ENCODE results near the gene CCDC6. TPM values are rescaled to one million over a fixed set of nuclear protein-coding genes. Genes with fewer than 3 reads are reported as not detected.
"Not testable (repeated sequence)": the region's sequence is repeated elsewhere in the genome, so short reads cannot be mapped to it uniquely, and the experiment has no call there.

Gene CCDC6
- 50.6 TPM for total RNA-seq
- long read RNA-seq, full-length matches to known transcripts = 17 of 36 reads
- long read RNA-seq, partial matches to known transcripts = 5 of 36 reads
- long read RNA-seq, other reads (novel, unspliced or antisense) = 14 of 36 reads

- Histone ChIP-seq H3K27ac (peak within 1 kb of the TSS; percentile 92), H3K27me3 (ENCODE audit: low read depth) (no peaks in the 10 kb centered on the region), H3K4me3 (peak within 1 kb of the TSS; percentile 97), H3K4me1 (peaks cover 37% of the 10 kb centered on the region), H3K9me3 (no peaks in the 10 kb centered on the region), H3K36me3 (no peaks in the 10 kb centered on the region)
- TF ChIP-seq CTCF (IDR thresholded peaks at IDR 0.05) = peak; percentile 87
- DNase-seq (peak; percentile 95), ATAC-seq (peak; percentile 93 to 97)
- intact Hi-C loops (cut with DNase I) = no loop called here
Observed at GRCh38 chr10:59906417-59907202, at the start of gene CCDC6. Gene CCDC6 (minus strand): TSS chr10:59906556. CDS start chr10:59906424, 132 bp downstream.

GRCh38 chr10:59954296-59954695, 47.9 kb upstream of the CCDC6 start:
- no peaks in the 10 kb centered on the region for H3K9me3 ChIP-seq
- ATAC-seq (no peak), DNase-seq (no peak)
- H3K4me3 ChIP-seq = no peak overlapping the region
- intact Hi-C loops (cut with DNase I) = no loop called here
- H3K27ac ChIP-seq = no peak overlapping the region
- no peak for TF ChIP-seq CTCF (IDR thresholded peaks at IDR 0.05)
- H3K27me3 ChIP-seq (ENCODE audit: low read depth) = no peaks in the 10 kb centered on the region
- H3K36me3 ChIP-seq = no peaks in the 10 kb centered on the region
- no peaks in the 10 kb centered on the region for H3K4me1 ChIP-seq

- ATAC-seq; H3K4me1 ChIP-seq; H3K27ac ChIP-seq; H3K4me3 ChIP-seq; H3K36me3 ChIP-seq; H3K27me3 ChIP-seq (ENCODE audit: low read depth); DNase-seq; intact Hi-C loops (cut with DNase I); H3K9me3 ChIP-seq: not testable (repeated sequence)
Observed at GRCh38 chr10:59953711-59954110, 47.4 kb upstream of the CCDC6 start.

- Histone ChIP-seq H3K9me3 (no peaks in the 10 kb centered on the region), H3K27me3 (ENCODE audit: low read depth) (no peaks in the 10 kb centered on the region), H3K27ac (no peak overlapping the region), H3K4me3 (no peak overlapping the region), H3K4me1 (no peaks in the 10 kb centered on the region), H3K36me3 (no peaks in the 10 kb centered on the region)
- no peak for TF ChIP-seq CTCF (IDR thresholded peaks at IDR 0.05)
- ATAC-seq (no peak), DNase-seq (no peak)
- intact Hi-C loops (cut with DNase I) = no loop called here
Observed at GRCh38 chr10:59950105-59950504, 43.7 kb upstream of the CCDC6 start.

GRCh38 chr10:59949608-59950007, 43.3 kb upstream of the CCDC6 start:
- Histone ChIP-seq H3K4me1 (no peaks in the 10 kb centered on the region), H3K36me3 (no peaks in the 10 kb centered on the region), H3K9me3 (no peaks in the 10 kb centered on the region), H3K4me3 (no peak overlapping the region), H3K27ac (no peak overlapping the region), H3K27me3 (ENCODE audit: low read depth) (no peaks in the 10 kb centered on the region)
- DNase-seq (no peak), ATAC-seq (no peak)
- intact Hi-C loops (cut with DNase I) = no loop called here
- TF ChIP-seq CTCF (IDR thresholded peaks at IDR 0.05) = no peak

GRCh38 chr10:59945991-59946390, 39.6 kb upstream of the CCDC6 start:
- no peaks in the 10 kb centered on the region for H3K36me3 ChIP-seq
- H3K27me3 ChIP-seq (ENCODE audit: low read depth) = no peaks in the 10 kb centered on the region
- DNase-seq (no peak), ATAC-seq (no peak)
- no peaks in the 10 kb centered on the region for H3K4me1 ChIP-seq
- no peaks in the 10 kb centered on the region for H3K9me3 ChIP-seq
- intact Hi-C loops (cut with DNase I) = no loop called here
- no peak overlapping the region for H3K27ac ChIP-seq
- TF ChIP-seq CTCF (IDR thresholded peaks at IDR 0.05) = no peak
- no peak overlapping the region for H3K4me3 ChIP-seq
